Activated CD8-positive, alpha-beta memory T cell treated with anti-CD3 and anti-CD28 coated beads for 1 hour (primary cell): ENCODE measurements around the gene IL34.
"Not testable (repeated sequence)": the region's sequence is repeated elsewhere in the genome, so short reads cannot be mapped to it uniquely, and the experiment has no call there.

Experiments
- DNase-seq, 2 donors: peaks; one replicate each; pipeline ENCODE4 v3.0.0-alpha.2; 2020; ENCODE audit warnings: low read depth in 1 of 2; ENCODE audit errors: extremely low read depth in 1 of 2

IL34 gene

DNA sequence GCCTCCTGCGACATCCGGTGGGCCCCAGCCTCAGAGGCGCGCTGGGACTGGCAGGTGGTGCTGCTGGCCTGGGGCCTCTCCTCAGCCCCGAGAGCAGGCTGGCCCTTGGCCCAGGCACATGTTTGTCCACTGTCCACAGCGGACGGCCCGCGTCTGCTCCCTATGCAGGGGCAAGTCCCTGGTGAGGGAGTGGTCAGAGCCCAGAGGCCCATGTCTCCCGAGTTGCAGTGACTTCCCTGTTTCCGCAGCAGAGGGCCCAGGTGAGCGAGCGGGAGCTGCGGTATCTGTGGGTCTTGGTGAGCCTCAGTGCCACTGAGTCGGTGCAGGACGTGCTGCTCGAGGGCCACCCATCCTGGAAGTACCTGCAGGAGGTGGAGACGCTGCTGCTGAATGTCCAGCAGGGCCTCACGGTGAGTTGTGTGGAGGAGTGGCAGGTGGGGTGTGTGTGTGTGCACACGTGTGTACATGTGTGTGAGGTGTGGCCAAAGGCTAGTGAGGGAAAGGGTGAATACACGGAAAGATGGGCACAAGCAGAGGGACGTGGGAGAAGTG lies 10.4 kb downstream of the IL34 start:
- DNase-seq = no peak

DNA sequence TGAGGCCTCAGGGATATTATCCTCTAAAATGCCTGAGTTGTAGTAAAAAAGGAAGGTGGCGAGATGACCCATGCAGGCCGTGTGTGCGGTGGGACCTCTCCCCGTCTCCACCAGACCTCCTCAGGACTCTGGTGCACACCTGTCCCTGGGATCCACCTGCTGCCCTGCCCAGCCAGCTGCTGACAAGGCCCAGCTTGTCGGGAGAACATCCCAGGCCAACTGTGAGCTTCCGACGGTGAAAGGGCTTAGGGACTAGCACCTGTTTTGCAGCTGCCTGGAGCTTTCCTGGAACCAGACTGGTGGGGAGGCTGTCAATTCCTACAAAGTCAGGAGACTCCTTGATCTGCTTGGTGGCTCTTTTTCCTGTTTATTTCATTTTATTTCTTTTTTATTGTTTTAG lies 11.6 kb downstream of the IL34 start:
- no peak for DNase-seq

DNA sequence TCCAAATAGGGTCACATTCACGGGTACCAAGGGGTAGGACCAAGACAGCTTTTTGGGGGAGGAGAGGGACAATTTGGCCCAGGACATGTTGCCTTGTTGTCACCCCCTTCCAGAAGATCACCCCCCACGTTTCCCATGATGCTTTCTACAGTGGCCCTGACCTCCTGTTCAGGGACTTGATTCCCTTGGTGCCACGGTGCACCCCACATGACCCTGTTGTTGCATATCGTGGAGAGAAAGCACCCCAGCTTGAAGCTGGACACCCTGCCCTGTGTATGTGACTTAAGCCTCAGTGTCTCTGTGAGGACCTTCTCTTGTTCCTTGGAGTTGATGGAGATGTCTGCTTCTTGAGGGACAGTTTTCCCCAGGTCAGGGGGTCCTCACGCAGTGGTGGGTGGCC lies 12.6 kb downstream of the IL34 start:
- DNase-seq = no peak

GRCh38 chr16:70659546-70659945 lies 13.2 kb downstream of the IL34 start:
- DNase-seq = no peak

DNA sequence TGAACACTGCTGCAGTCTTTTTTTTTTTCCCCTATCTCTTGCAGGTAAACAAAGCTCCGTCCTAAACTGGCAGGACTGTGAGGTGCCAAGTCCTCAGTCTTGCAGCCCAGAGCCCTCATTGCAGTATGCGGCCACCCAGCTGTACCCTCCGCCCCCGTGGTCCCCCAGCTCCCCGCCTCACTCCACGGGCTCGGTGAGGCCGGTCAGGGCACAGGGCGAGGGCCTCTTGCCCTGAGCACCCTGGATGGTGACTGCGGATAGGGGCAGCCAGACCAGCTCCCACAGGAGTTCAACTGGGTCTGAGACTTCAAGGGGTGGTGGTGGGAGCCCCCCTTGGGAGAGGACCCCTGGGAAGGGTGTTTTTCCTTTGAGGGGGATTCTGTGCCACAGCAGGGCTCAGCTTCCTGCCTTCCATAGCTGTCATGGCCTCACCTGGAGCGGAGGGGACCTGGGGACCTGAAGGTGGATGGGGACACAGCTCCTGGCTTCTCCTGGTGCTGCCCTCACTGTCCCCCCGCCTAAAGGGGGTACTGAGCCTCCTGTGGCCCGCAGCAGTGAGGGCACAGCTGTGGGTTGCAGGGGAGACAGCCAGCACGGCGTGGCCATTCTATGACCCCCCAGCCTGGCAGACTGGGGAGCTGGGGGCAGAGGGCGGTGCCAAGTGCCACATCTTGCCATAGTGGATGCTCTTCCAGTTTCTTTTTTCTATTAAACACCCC lies 13.8 kb downstream of the IL34 start:
- DNase-seq = no peak

DNA sequence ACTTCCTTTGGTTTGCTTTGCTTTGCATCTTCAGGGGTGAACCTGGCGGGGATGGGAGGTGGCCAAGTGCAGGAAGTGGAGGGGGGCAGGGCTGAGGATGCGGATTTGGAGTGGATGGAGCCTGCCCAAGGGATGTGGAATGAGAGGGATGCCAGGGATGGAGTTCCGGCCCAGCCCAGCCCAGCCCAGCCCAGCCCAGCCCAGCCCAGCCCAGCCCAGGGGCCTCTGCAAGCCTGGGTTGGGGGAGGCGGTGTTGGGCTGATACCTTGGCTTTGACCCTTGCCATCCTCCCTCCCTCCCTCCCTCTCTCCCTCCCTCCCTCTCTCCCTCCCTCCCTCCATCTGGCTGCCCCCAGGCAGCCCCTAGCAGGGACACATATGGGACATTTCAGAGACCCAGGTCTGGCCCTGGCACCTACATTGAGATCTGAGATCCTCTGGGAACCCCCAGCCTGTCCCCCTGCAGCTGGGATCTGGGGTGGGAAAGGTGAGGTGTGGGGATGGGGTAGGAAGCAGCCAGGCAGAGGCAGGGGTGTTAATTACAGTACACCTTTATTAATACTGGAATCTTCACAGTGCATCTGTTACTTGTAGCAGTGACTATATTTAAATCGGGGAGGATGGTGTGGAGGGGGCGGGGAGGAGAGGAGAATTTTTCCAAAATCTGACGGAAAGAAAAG lies 14.5 kb downstream of the IL34 start:
- DNase-seq = no peak

DNA sequence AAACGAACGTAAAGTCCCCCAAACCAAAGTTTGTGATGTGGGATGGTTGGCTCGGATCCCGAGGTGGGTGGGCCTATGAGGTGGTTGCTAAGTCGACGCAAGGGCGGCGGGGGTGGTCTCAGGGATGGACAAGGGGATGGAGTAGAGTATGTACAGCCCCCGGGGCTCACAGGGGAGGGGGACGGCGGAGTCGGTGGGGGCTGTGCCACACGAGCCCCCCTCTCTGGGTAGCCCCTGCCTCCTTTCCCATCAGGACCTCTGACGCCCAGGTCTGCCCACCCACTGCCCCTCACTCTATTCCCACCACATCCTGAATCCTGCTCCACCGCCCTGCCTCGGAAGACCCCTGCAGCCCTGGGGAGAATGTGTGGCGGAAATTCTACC lies 15.2 kb downstream of the IL34 start:
- no peak for DNase-seq

GRCh38 chr16:70661918-70662641 lies 15.7 kb downstream of the IL34 start:
- no peak for DNase-seq

DNA sequence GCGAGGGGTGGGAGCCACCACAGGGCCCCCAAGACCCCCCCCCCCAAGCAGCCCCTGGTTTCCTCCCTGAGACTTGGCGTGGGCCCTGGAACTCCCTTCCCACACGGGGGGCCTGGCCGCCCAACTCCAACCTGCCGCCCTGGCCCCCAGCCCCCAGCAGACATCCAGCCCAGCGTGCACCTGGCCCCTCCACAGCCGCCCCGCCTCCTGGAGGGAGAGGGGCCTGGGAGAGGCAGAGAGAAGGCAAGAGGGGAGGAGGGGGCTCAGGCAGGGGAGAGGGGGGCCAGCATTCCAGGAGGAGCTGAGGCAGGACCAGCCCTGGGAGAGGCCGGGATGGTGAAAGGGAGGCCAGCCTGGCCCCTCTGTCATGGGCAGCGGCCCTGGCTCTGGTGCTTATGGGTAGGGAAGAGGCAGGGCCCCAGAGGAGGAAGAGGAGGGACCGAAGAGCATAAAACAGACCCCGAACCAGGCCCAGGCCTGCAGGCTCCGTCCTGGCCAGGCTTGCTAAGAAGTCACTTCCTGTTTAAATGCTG lies 16.7 kb downstream of the IL34 start:
- DNase-seq = no peak

DNA sequence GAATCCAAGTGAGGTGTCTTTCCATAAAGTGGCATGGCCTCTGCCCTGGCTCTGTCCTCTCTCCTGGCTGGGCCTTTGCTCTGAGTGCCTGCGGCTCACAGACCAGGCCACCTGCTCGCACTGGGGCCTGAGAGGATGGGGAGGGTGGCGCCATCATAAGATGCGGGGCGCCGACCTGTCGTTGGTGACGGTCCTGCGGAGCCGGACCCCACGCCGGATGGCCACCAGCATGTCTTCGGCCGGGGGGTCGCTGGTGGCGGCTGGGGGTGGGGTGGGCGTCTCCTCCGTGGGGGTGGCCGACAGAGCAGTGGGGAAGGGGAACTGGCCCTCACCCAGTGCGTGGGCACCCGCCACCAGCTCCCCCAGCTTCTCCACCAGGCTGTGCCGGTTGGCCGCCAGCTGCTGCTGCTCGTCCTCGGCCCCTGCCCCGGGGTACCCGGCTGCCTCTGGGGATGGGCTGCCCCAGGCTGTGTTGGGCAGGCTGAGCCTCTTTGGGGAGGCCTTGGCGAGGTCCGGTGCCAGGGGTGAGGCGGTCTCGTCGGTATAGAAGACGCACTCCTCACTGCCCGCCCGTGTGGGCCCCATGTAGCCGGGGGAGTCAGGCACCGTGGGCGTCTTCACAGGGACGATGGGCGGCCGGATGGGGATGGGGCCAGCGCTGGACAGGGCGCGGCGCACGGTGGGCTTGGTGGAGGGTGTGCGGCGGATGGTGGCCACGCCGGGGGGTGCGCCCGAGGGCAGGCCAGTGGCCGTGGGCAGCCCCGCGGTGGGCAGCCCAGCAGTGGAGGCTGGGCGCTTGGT lies 17.4 kb downstream of the IL34 start:
- no peak for DNase-seq

GRCh38 chr16:70664325-70665112 lies 18.2 kb downstream of the IL34 start:
- no peak for DNase-seq

DNA sequence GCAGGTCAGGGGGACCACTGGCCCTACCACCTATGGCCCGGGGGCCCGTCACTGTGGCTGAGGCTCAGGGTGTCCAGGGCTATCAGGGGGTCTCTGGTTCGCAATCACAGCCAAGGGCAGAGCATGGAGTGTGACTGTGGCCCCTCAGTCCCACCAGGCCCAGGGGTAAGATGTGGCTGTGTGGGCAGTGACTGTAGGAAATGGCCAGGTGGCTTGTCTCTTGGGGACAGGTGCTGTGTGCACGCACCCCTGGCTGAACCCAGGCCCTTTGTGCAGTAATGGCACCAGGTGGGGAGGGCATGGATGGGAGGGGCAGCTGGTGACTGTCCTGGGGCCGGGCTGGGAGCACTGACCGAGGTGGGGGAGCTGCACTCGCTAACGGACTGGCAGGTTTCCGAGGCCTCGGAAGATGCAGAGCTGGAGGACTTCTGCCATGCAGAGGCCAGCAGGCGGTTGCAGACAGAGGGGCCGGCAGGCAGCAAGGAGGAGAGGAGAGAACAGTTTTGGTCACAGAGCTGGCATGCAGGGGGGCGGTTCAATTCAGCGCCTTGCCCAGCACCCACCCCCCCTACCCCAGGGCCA lies 18.8 kb downstream of the IL34 start:
- DNase-seq = no peak

- DNase-seq = no peak
These were observed 19.7 kb downstream of the IL34 start for GRCh38 chr16:70665806-70666735.

DNA sequence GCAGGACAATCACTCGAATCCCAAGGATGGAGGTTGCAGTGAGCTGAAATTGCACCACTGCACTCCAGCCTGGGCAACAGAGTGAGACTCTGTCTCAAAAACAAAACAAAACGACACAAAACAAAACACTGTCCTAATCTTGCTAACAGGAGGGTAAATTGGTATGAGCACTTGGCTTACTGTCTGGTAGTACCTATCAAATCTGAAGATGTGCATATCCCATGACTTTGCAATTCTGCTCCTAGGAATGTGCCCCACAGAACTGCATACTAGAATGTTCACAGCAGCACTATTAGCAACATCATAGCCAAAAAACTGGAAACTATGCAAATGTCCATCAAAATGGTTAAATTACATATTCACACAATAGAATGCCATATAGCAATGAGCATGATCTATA lies 23.8 kb downstream of the IL34 start:
- no peak for DNase-seq

GRCh38 chr16:70670938-70671337 lies 24.6 kb downstream of the IL34 start:
- DNase-seq = not testable (repeated sequence)

DNA sequence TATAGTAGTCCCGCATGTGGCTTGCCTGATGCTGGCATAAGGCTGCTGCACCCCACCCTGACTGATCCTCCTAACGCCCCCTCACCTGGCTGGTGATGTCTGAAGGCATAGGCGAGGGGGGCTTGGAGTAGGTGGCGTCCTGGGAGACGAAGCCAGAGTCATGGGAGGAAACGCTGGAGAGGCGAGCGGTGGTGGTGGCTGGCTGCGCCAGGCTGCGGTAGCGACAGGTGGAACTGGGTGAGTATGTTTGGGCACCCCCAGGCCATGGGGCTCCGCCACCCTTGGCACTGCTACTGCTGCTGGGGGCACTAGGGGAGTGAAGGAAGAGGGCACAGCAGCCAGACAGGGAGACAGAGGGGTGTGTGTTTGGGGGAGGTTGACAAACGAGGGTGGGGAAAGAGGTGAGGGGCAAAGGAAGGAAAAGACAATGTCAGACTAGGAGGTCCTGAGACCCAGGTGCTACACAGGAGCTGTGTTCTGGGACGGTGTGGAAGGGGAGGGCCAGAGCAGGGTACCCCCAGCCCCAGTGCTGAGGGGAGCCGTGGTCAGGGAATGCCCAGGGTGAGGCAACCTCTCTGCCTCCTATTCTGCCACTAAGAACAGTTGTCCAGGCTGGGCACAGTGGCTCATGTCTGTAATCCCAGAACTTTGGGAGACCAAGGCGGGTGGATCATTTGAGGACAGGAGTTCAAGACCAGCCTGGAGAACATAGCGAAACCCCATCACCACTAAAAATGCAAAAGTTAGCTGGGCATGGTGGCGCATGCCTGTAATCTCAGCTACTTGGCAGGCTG lies 28.1 kb downstream of the IL34 start:
- no peak for DNase-seq

DNA sequence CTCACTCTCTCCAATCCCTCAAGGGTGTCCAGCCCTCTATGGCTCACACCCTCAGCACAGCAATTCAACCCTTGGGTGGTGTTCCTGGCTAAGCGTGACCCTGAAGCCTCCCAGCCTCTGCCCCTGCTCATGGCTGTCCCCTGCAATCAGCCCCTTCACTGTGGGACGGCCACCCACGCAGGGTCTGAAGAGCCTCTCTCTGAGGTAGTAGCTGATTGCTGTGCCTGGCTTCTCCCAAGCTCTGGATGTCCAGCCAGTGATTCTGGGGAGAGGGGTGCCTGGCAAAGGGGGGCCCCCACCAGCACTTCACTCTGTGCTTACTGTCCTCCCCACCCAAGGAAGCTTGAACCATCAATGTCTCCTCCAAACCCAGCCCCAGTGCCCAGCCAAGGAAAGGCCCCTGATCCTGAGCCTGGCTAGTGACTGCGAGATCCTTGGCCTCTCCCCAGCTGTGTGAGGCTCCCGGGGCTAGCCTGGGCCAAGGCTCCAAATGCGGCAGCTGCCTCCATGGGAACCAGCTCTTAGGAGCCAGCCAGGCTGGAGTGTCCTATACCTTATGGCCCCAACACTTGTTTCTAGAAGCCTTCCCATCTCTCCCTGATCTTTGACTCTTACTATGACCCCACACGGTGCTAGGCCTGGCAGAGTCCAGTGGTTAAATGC lies 29.6 kb downstream of the IL34 start:
- no peak for DNase-seq
